Sigmoid colon (tissue), 7 donors: ENCODE measurements around the gene GRAMD1B. TPM values are rescaled to one million over a fixed set of nuclear protein-coding genes. Genes with fewer than 3 reads are reported as not detected.

Experiments used
- DNase-seq: peaks from one replicate; pipeline ENCODE4 v3.0.0-alpha.2; 2019
- H3K27ac ChIP-seq, 4 donors: fragments of 200-600 bp; sonication (generic); one replicate each; pipeline ENCODE4 v1.5.1; 2016 to 2019; ENCODE audit warnings: mild to moderate bottlenecking in 1 of 4
- H3K27me3 ChIP-seq, 3 donors: fragments of 200-600 bp; sonication (generic); one replicate each; pipeline ENCODE4 v1.5.1; 2019; ENCODE audit warnings: mild to moderate bottlenecking in 1 of 3
- H3K36me3 ChIP-seq, 4 donors: fragments of 200-600 bp; sonication (generic); one replicate each; pipeline ENCODE4 v1.5.1; 2016 to 2019
- H3K4me1 ChIP-seq, 4 donors: fragments of 200-600 bp; sonication (generic); one replicate each; pipeline ENCODE4 v1.5.1; 2017 to 2019
- H3K4me3 ChIP-seq, 4 donors: fragments of 200-600 bp; sonication (generic); one replicate each; pipeline ENCODE4 v1.5.1; 2017 to 2019; ENCODE audit warnings: mild to moderate bottlenecking in 2 of 4, moderate library complexity in 1 of 4
- H3K9me3 ChIP-seq, 4 donors: fragments of 200-600 bp in 3 of 4; sonication (generic) in 3 of 4; one replicate each; pipeline versions ENCODE4 v1.5.1 to v1.6.1; 2013 to 2019
- EP300 ChIP-seq, 4 donors: sonication (generic); formaldehyde crosslinking; IDR thresholded peaks; one replicate each; pipeline ENCODE4 v1.6.1; 2017; ENCODE audit warnings: antibody characterized with exemption in 4 of 4
- POLR2A ChIP-seq, 2 donors: fragments of 450-650 bp; IDR thresholded peaks; one replicate each; pipeline ENCODE4 v1.6.1; 2016; ENCODE audit warnings: antibody characterized with exemption in 2 of 2, mild to moderate bottlenecking in 2 of 2, moderate library complexity in 2 of 2
- POLR2AphosphoS5 ChIP-seq, 4 donors: sonication (generic); formaldehyde crosslinking; IDR thresholded peaks; one replicate each; pipeline ENCODE4 v1.6.1; 2017; ENCODE audit warnings: antibody characterized with exemption in 4 of 4
- WGBS, 2 donors: extraction: QIAGEN DNeasy Blood & Tissue Kit; methylation state at CpG; one replicate each; pipeline ENCODE4 v1.1.7; 2013; 5-methylcytosine and 5-hydroxymethylcytosine counted together
- intact Hi-C: fragments of 100-400 bp; cut with DNase I; formaldehyde crosslinking; loops from one replicate; pipeline ENCODE4 v1.15.1; 2023
- polyA plus RNA-seq, 3 donors: library from polyadenylated mRNA; stranded (reverse); fragments of 200-250 nt; gene quantifications; one replicate each; pipeline ENCODE4 v1.2.3, GENCODE V29; 2013
- total RNA-seq, 4 donors: library from RNA; depleted of rRNA; stranded (reverse); fragments of >200 nt; gene quantifications; one replicate each; pipeline ENCODE4 v1.1.0, GENCODE V29; 2016
- TF ChIP-seq, protein P1 (sequence below), 4 experiments: fragments of 450-650 bp in 3 of 4; fragments of 200-600 bp in 1 of 4; IDR thresholded peaks; one replicate each; pipeline ENCODE4 v1.5.1; 2016 to 2019; ENCODE audit warnings: antibody characterized with exemption in 4 of 4, mild to moderate bottlenecking in 3 of 4, moderate library complexity in 2 of 4
- donor health status: healthy with polysubstance abuse.
- donor health status: Bipolar disorder and iron deficiency.
- donor health status: healthy.

Gene GRAMD1B
- total and polyA plus RNA-seq, 7 donors: 1.8 to 5.0 (median 3.5) TPM

DNA sequence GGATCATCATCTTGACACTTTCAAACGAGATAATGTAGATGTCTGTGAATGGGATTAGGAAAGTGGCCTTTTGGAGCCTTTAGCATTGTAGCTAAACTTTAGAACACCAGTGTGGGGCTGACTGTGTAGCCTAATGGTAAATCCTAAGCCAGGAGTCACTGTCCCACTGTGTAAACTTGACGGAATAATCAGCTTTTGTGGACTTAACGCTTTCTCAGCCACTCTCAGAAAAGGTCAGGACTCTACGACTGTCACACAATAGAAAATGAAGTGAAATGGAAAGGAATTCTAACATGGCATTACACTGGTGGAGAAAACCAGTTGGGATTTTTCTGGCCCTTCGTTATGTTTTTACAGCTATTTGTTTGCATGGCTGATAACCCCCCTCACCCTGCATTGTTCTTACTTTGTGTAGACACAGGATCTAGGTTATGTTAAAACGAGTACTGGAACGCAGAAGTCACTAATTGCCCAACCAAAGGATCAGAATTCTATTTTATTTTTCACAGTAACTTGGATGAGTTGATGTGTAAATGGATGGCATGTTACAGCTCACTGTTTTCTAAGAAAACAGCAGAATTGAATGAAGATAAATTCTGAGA is 22.0 kb upstream of the GRAMD1B start:
- Histone ChIP-seq H3K9me3 (no peaks in the 10 kb centered on the region), H3K4me3 (no peak overlapping the region), H3K4me1 (no peaks in the 10 kb centered on the region), H3K36me3 (no peaks in the 10 kb centered on the region), H3K27me3 (peaks cover 0 to 18% (median 7%) of the 10 kb centered on the region in 3 donors), H3K27ac (no peak overlapping the region)
- no peak for TF ChIP-seq EP300 (IDR thresholded peaks at IDR 0.05)
- TF ChIP-seq POLR2A (IDR thresholded peaks at IDR 0.05): no peak
- TF ChIP-seq, protein P1, sequence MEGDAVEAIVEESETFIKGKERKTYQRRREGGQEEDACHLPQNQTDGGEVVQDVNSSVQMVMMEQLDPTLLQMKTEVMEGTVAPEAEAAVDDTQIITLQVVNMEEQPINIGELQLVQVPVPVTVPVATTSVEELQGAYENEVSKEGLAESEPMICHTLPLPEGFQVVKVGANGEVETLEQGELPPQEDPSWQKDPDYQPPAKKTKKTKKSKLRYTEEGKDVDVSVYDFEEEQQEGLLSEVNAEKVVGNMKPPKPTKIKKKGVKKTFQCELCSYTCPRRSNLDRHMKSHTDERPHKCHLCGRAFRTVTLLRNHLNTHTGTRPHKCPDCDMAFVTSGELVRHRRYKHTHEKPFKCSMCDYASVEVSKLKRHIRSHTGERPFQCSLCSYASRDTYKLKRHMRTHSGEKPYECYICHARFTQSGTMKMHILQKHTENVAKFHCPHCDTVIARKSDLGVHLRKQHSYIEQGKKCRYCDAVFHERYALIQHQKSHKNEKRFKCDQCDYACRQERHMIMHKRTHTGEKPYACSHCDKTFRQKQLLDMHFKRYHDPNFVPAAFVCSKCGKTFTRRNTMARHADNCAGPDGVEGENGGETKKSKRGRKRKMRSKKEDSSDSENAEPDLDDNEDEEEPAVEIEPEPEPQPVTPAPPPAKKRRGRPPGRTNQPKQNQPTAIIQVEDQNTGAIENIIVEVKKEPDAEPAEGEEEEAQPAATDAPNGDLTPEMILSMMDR (IDR thresholded peaks at IDR 0.05): no peak
- no peak for TF ChIP-seq POLR2AphosphoS5 (IDR thresholded peaks at IDR 0.05)
- intact Hi-C loops: loop anchor here (10.0 kb wide), 1 partner anchor 67 kb away; no protein-coding TSS in a partner anchor
- no peak for DNase-seq
- 18 to 60% methylated on average over 7 of the region's 7 CpGs for WGBS, 2 donors

DNA sequence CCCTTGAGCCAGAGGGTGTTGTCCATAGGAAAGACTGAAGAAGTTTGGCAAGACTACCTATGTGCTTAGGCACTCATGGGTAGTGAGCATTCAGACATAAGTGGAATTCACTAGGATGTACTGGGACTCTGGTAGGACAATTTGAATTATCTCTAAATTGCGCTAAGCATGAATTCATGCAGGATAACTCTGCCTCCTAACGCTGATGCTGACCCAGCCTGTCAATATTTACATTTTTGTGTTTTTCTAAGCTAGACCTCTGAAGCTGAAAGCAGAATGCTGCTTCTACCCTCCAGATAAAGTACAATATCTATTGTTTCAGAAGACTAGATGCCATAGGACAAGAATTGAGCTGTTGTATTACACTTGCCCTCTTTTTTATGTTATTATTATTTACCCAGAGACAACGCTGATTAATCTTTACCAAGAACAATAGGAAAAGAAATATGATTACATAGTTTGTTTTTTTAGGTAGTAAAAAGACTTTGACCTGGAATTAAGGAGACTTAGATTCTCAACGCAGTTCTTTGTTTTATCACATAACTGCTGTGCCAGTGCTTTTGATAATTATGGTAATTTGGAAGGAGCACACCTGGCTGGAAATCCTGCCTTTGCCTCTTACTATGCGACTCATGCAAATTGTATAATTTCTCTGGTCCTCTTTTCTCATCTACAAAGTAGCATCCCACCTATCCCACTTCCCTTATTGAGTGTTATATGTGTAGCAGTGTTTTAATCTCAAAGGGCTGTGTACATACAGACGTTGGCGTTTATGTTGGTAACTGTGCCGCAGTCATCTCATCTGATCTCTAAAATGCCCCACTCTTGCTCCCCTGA is 21.2 kb upstream of the GRAMD1B start:
- intact Hi-C loops: loop anchor here (10.0 kb wide), 1 partner anchor 66 kb away; no protein-coding TSS in a partner anchor
- H3K4me1 ChIP-seq: no peaks in the 10 kb centered on the region
- DNase-seq: no peak

DNA sequence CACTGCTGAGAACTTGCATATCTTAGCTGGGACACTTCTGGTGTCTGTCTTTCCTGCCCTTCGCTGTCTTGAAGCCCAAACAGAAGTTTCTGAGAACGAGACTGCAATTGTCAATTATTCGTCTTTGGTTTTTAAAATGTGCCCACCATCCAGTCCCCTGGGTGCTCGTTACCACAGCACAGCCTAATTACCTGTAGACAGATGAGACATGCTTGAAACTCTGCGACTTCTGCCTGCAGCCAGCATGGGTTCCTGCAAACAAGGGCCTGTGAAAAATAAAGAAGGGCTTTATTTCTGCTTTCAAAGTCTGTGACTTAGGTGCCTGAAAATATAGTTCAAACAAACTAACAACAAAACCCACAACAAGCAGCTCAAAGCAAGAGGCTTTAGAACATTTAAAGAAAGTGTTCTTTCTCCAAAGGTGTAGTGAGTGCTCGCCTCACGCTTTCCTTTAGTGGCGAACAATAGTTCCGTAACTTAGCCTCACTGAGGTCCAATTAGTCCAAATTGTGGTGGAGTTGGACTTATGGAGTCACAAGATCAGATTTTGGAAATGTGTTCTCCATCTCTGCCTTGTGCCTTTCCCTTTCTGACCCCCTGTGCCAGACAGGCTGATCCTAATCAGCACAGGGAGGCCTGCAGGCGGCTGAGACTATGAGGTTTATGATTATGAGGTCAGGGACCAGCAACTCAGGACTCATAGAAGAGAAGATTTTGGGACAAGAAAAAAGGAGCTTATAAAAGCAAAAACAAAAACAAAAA is 20.4 kb upstream of the GRAMD1B start:
- H3K36me3 ChIP-seq: no peaks in the 10 kb centered on the region
- TF ChIP-seq, protein P1 (IDR thresholded peaks at IDR 0.05): no peak
- TF ChIP-seq POLR2AphosphoS5 (IDR thresholded peaks at IDR 0.05): no peak
- no peak for TF ChIP-seq EP300 (IDR thresholded peaks at IDR 0.05)
- no peak for TF ChIP-seq POLR2A (IDR thresholded peaks at IDR 0.05)
- 57 to 81% methylated on average over 10 of the region's 10 CpGs for WGBS, 2 donors
- intact Hi-C loops: loop anchor here (10.0 kb wide), 1 partner anchor 65 kb away; no protein-coding TSS in a partner anchor
- H3K4me1 ChIP-seq: no peaks in the 10 kb centered on the region
- H3K27ac ChIP-seq: no peak overlapping the region
- DNase-seq: no peak
- no peaks in the 10 kb centered on the region for H3K9me3 ChIP-seq
- peaks cover 0 to 18% (median 7%) of the 10 kb centered on the region in 3 donors for H3K27me3 ChIP-seq
- no peak overlapping the region for H3K4me3 ChIP-seq

More for the DNA sequence above, 21.2 kb upstream of the GRAMD1B start:
- H3K4me3 ChIP-seq: no peak overlapping the region
- no peak overlapping the region for H3K27ac ChIP-seq
- TF ChIP-seq EP300 (IDR thresholded peaks at IDR 0.05) (no peak), POLR2AphosphoS5 (IDR thresholded peaks at IDR 0.05) (no peak), POLR2A (IDR thresholded peaks at IDR 0.05) (no peak)
- TF ChIP-seq, protein P1 (IDR thresholded peaks at IDR 0.05): no peak
- H3K36me3 ChIP-seq: no peaks in the 10 kb centered on the region
- peaks cover 0 to 18% (median 7%) of the 10 kb centered on the region in 3 donors for H3K27me3 ChIP-seq
- no peaks in the 10 kb centered on the region for H3K9me3 ChIP-seq
- WGBS, 2 donors: 18 to 59% methylated on average over 8 of the region's 8 CpGs

DNA sequence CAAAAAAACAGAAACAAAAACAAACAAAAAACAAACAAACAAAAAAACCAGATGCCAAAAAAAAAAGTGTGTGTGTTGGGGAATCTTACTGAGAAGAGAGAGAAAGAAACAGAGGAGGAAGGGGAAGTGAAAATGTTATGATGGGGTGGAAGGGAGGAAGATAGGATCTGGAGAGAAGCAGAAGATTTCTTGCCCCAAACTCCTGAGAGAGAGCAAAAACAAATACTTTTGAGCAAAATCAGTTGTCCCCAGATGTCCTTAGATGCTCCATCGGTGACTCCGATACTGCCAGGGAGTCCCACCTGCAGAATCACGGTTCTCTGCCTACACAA is 19.9 kb upstream of the GRAMD1B start:
- intact Hi-C loops: no loop called here

More for the DNA sequence above, 19.9 kb upstream of the GRAMD1B start:
- no peak overlapping the region for H3K4me3 ChIP-seq
- H3K27me3 ChIP-seq: peaks cover 0 to 18% (median 7%) of the 10 kb centered on the region in 3 donors
- H3K4me1 ChIP-seq: no peaks in the 10 kb centered on the region
- no peaks in the 10 kb centered on the region for H3K9me3 ChIP-seq
- WGBS, 2 donors: 93% methylated on average over 3 of the region's 3 CpGs
- TF ChIP-seq POLR2A (IDR thresholded peaks at IDR 0.05) (no peak), EP300 (IDR thresholded peaks at IDR 0.05) (no peak), POLR2AphosphoS5 (IDR thresholded peaks at IDR 0.05) (no peak)
- TF ChIP-seq, protein P1 (IDR thresholded peaks at IDR 0.05): no peak
- no peak for DNase-seq
- no peak overlapping the region for H3K27ac ChIP-seq
- no peaks in the 10 kb centered on the region for H3K36me3 ChIP-seq
